Measurements from ENCODE around the gene FRAT1.

FRAT1 gene

DNA sequence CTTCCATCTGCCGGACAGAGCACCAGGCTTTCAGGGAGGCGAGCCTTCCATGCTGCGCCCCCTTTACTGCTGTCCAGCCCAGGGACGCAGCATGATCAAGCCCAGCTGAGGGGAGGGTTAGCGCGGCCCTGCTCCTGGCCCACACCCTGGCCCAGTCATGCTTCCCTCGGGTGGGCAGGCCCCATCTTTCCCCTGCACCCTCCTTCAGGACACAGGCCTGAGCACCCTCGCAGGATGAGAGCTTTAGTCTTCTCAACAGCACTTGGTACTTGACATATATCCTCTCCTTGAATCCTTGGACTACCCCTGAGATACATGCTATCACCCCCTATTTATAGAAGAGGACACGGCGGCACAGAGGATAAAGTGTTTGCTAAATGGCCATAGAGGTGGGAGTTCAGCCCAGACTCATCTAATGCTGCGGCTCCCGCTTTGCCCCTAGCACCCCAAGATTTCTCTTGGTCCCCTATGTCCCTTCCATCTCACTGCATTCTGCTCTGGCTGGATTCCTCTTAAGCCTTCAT, 48.1 kb downstream of the FRAT1 start:
- no peak for DNase-seq (ENCODE audit: low read depth)
- TF ChIP-seq, protein P1, sequence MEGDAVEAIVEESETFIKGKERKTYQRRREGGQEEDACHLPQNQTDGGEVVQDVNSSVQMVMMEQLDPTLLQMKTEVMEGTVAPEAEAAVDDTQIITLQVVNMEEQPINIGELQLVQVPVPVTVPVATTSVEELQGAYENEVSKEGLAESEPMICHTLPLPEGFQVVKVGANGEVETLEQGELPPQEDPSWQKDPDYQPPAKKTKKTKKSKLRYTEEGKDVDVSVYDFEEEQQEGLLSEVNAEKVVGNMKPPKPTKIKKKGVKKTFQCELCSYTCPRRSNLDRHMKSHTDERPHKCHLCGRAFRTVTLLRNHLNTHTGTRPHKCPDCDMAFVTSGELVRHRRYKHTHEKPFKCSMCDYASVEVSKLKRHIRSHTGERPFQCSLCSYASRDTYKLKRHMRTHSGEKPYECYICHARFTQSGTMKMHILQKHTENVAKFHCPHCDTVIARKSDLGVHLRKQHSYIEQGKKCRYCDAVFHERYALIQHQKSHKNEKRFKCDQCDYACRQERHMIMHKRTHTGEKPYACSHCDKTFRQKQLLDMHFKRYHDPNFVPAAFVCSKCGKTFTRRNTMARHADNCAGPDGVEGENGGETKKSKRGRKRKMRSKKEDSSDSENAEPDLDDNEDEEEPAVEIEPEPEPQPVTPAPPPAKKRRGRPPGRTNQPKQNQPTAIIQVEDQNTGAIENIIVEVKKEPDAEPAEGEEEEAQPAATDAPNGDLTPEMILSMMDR (conservative IDR thresholded peaks at IDR 0.05; ENCODE audit: low read depth, low read length) = no peak
- no peak overlapping the region for H3K4me3 ChIP-seq (ENCODE audit: low read length)

All from retinal pigment epithelial cell (primary cell).